HG02870 (cell line): ENCODE data around the gene PAQR5.

Experiments used
- ATAC-seq: cut with Tn5 transposase; IDR thresholded peaks from one replicate; pipeline ENCODE4 v1.9.1; 2021; ENCODE audit warnings: mild to moderate bottlenecking, moderate library complexity; ENCODE audit not compliant: unreplicated experiment

PAQR5 gene

DNA sequence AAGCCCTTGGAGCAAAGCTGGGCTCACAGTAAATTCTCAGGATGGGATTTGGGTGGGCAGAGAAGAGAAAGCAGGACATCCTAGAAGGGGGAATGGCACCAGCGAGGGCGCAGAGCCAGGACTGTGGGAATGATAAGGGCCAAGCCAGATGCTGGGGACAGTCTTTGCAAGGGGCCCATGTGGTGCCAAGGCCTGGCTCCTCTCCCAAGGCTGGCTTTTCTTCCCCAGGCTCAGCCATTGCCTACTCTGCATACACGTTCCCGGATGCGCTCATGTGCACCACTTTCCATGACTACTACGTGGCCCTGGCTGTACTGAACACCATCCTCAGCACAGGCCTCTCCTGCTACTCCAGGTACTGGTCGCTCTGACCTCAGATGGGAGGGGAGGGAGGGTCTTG lies 90.7 kb downstream of the PAQR5 start:
- no peak for ATAC-seq

DNA sequence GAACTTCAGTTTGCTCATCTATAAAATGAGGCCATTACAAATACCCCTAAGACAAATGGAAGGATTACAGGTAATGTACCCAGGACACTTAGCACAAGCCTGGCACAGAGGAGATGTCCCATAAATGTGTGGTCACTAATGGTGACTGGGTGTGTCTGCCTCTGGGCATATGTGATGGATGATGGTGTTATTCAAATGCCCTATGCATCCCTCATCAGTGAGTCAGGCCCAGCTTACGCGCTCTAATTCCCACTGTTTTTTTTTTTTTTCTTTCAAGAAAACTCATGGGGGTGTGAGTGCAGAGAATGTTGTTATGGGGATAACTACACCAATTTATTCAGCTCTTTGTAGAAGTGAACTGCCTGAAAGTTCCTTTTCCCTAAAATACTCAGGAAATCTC lies 91.9 kb downstream of the PAQR5 start:
- no peak for ATAC-seq

DNA sequence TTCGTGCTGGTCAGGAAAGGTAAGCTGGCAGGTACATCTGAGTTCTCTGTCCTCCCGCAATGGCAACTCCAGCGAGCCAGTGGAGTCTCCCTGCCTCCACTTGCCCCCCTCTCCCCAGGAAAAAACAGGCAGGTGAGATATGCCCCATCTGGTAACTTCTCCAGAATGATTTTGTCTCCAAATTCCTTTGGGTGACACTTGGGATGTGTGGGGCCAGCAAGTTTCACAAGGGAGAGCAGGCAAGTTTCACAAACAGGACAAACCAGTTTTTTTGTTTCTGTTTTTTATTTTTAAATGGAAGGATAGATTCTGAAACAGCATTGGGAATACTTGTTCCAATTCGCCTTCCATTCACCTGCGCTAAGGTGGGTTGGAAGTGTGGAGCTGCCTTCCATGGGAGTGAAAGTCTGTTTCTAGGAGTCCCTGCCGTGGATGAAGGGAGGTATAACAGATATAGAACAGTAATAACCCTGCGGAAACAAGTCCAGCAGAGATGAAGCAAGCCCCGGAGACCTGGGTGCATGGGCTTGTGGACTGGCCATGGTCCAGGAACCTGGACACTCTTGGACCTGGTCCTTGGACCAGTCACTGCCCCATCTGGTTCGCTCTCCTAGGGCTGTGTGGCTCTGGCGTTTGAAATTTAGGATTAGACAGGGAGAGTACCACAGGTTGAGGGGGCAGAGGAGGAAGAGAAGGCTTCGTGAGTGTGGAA lies 92.5 kb downstream of the PAQR5 start:
- no peak for ATAC-seq

DNA sequence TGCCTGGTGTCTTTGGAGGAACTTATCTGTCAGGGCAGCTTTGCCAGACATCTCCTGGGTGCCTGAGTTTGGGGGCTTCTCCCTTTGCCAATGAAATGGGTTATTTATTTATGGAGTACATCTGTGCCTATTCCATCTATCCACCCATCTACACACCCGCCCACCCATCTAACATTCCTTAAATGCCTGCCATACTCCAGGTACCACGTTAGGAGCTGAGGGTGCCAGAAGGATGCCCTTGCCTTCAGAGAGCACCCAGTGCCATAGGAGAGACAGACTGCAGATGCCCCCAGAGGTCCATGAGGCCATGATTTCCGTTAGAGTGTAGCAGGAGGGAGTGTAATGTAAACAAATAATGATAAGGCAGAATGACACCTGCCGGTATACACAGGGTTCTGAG lies 93.6 kb downstream of the PAQR5 start:
- ATAC-seq, result no peak

DNA sequence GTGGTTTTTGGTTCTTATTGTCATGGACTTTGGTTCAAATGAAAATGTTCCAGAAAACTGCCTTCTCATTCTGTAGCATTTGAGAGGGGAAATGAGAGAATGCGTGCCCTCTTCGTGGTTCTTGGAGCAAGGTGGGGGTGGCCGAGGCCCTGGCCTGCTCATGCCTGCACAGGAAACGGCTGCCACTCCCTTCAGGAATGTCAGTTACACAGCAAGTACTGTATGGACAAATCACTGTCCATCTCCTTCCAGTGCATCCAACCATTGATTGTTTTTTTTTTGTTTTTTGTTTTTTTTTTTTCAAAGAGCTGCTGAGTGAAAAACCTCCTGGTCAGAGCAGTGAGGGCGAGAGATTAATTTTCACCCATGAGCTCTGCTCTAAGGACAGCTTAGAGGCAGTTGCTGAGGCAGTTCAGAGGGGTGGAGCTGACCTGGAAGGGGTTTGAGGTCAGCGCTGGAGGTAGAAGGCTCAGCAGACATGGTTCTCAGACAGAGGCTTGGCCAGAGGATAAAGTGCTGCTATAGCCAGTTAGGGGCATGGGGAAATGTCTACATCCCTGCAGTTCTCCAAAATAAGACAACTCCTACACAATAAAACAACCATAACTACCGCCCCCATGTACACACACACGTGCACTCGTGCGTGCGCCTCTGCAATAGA lies 95.2 kb downstream of the PAQR5 start:
- ATAC-seq, result no peak

DNA sequence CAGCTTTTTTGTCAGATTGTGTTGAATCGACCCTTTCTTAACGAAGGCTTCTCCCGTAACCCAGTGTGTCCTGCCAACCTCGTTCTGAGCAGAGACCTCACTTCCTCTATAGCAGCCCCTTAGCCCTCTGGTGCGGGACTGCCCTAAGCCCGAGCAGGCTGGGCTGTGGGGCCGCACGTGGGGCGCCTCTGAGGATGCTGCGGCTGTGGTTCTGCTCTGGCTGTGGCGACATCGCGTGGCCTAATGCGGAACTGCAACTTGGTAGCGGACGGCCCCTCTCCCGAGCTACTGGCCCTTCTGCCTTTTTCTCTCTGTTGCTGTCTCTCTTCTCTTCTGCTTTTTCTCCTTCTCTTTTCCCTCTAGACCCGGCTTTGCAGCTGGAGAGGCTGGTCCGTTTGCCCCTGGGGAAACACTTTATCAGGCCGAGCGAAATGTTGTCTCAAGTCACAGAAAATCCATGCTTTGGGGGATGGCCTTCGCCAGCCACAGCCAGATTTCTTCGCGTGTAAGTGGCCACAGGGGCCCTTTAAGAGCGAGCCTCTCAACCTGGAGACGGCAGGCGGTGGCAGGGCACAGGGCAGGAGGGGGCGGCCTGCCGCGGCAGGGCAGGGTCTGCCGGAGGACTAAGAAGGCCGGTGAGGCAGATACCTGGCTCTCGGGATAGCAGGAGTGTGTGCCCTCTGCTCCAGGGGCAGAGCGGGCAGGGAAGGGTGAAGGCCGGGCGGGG lies 96.0 kb downstream of the PAQR5 start:
- no peak for ATAC-seq

DNA sequence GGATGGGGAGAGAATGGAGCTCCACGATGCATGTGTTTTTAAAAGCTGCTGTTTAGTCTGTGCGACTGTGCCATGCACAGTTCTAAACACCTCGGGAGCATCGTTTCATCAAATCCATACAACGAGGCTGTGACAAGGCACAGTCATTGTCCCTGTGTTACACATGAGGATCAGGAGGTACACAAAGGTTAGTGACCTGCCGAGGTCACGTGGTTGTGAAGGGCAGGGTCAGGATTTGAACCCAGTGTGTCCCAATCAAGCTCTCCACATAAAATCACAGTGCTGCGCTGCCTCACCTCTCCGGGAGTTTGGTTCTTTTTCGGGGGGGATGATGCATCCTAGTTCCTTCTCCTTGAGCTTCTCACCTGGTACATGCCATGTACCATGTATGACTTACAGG lies 96.7 kb downstream of the PAQR5 start:
- no peak for ATAC-seq

DNA sequence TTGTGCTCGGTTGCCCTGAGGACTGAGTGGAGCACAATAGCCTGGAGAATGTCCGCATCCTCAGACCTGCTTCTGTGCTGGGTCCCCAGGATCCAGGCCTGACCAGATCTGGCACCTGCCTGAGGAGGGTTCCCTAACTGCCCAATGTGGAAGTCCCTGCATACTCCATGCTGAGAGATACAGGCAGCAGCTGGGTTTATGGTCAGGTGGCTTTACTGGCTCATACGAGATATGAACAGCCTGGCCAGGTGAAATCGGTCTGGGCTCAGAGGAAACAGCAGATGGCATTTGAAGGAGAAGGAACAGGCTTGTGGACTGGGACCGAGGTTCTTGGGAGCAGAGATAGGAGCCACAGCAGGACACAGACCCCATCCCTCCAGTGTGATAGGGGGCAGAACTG lies 97.3 kb downstream of the PAQR5 start:
- no peak for ATAC-seq

DNA sequence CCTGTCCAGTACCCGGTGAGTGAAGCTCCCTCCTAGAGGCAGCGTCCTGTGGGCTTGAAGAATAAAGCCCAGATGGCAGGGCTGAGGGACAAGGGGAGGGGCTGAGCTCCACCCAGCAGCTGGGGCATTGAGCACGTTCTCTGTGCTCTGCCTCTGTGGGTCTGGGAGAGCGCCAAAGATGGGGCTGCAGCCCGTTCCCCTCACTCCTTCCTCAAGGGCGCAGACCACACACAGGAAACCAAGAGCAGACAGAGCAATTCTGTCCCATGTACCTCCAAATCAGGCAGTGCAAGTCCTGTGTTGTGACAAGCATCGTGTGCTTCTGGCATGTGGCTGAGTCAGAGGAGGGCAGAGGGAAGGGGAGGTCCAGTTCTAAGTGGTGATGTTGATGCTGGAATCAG lies 99.8 kb downstream of the PAQR5 start:
- no peak for ATAC-seq

DNA sequence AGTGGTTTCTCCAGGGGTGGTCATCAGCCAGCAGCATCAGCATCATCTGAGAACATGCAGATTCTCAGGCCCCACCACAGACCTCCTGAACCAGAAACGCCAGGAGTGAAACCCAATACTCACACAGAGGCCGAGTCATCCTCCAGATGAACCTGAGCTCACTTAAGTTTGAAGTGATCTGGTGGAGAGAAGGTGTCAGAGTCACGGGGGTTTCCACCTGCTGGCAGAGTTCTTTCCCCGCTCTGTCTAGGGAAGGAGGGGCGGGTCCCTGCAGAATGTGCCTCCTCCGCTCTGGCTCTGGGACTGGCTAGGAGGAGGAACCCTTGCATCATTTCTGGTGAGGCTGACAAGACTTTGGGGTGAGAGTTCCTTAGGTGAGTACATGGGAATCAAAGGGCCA lies 102.1 kb downstream of the PAQR5 start:
- no peak for ATAC-seq

DNA sequence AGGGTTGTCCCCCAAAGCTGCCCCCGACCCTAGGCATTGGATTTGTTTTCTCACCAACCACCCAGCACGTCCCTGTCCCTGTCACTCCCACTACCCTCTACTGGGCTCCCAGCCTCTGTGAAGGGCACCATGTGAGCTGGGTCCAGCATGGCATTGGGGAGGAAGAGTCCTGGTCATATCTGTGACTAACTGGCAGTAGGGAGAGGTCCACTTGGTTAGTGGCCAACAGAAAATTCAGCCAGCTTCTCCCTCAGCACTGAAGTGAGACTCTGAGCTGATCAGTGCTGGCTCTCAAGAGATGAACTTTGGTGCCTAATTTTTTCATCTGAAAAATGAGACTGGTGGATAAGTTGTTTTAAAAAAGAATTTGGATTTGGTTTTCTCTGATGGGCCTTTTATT lies 104.1 kb downstream of the PAQR5 start:
- ATAC-seq, result no peak

DNA sequence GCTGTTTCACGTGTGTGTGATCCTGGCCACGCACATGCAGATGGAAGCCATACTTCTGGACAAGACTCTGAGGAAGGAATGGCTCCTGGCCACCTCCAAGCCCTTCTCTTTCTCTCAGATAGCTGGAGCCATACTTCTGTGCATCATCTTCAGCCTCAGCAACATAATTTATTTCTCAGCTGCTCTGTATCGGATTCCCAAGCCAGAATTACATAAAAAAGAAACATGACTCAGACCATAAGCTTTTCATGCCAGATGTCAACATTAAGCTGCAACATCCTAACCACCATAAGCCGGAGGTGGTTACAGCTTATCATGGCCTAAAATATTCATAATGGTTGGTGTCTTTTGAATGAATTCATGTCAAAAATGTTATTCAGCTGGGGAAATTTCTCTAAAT lies 104.9 kb downstream of the PAQR5 start:
- ATAC-seq, result no peak

DNA sequence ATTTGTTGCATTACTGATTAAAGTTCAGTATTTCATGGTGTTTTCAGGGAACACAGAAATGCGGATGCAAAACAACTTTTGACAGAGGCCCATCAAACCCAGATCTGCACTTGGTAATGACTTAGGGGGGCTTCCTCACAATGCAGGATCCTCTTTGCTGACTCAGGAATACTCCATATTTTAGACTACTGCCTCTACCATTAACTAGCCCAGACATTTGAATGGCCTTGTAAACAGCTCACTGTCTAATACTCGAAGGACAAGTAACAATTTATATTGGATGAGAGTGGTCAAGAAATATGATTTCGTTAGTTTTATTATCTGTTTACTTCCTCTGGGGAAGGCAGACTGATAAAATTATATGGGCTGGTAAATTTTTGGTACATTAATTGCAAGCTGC lies 106.4 kb downstream of the PAQR5 start:
- no peak for ATAC-seq

DNA sequence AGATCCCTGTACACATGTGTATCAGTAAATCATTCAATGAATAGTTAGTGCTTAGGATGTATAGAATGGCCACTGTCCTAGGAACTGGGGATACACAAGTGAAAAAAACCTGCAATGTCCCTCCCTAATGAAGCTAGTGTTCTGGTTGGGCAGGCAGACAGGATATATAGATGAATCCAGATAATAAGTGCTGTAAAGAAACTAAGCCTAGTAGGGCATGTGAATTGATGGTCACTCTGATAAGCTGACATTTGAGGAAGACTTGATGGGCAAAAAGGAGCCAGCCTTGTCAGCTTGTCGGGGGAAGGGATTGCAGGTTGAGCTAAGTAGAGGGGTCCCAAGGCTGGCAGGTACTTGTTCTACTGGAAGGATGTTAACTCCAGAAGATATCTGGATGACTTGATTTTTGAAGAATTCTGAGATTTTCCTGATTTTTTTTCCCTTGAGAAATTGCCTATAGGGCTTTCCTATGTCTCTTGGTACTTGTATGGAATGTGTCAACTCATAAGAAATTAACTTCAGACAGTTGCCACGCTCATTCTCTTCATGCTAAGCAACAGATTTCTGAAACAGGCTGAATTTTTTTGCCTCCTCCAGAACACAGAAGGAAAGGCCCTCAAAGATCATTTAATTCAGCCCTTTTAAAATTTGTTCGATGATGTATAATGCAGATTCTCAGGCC lies 109.1 kb downstream of the PAQR5 start:
- ATAC-seq, result no peak

DNA sequence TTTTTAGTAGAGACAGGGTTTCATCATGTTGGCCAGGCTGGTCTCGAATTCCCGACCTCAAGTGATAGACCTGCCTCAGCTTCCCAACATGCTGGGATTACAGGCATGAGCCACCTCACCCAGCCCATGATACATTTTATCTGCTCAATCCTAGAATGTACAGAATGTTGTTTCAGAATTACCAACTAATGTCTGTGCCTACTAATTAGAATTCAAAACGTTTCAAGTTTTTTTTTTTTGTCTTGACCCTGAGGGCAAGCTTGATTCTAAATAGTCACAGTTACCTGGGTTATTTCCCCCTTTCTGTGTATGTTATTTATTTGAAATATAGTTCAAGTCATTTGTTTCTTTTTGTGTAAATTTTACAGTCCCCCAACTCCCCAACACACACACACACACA lies 110.1 kb downstream of the PAQR5 start:
- no peak for ATAC-seq

DNA sequence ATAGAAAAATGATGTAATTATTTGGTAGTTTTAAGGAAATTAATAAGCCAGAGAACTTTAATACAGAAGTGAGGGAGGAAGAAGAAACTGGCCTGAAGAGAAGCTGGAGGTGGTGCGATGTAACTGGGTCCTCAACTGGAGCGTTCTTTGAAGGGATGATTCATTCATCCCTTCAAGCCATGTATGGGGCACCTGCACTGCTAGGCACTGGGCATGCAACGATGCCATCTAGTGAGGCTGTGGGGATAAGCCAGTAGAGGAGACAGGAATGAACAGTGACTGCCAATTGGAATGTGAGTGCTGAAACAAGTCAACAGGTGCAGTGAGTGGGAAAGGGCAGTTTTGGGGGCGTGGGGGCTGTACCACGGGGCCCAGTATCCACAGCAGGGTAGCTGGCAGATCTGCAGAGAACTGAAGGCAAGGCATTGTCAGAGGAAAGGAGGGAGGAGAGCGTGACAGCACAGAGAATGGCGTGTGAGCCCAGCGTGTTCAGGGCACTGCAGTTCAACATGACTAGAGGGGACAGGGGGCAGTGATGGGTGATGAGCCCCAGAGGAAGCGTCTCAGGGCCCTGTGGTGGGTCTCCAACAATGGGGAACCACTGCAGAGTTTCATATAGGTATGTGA lies 111.6 kb downstream of the PAQR5 start:
- no peak for ATAC-seq

DNA sequence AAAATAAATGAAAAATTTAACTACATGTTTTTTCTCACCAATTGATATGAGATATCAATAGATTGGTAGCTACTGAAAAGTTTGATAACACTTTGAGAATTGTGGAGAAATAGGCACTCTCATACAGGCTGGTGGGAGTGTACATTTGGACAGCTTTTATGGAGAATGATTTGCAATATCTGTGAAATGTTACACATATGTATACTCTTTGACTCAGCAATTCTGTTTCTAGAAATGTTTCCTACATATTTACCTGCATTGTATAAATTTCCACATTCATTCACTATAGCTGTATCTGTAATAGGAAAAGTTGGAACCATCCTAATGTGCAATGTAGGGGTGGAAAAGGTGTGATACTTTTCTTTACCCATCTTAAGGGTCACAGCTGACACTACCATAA lies 113.6 kb downstream of the PAQR5 start:
- ATAC-seq, result no peak

DNA sequence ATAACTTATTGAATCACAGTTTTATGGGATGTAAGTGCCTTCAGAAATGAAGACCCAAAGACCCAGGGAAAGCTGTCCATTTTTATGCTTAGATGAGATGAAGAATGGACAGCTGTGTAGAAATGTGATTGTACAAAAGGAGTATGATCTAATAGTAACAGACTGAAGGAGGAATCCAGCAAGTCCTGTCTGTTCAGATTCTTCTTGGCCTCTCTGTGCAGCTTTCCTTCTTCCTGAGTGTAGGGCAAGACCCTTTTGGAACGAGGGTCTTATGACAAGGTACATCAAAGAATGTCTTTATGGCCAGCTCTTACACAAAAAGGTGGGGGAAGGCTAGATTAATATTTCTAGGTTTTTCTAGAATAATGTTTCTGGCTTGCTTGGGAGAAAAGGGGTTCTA lies 114.0 kb downstream of the PAQR5 start:
- ATAC-seq, result no peak

DNA sequence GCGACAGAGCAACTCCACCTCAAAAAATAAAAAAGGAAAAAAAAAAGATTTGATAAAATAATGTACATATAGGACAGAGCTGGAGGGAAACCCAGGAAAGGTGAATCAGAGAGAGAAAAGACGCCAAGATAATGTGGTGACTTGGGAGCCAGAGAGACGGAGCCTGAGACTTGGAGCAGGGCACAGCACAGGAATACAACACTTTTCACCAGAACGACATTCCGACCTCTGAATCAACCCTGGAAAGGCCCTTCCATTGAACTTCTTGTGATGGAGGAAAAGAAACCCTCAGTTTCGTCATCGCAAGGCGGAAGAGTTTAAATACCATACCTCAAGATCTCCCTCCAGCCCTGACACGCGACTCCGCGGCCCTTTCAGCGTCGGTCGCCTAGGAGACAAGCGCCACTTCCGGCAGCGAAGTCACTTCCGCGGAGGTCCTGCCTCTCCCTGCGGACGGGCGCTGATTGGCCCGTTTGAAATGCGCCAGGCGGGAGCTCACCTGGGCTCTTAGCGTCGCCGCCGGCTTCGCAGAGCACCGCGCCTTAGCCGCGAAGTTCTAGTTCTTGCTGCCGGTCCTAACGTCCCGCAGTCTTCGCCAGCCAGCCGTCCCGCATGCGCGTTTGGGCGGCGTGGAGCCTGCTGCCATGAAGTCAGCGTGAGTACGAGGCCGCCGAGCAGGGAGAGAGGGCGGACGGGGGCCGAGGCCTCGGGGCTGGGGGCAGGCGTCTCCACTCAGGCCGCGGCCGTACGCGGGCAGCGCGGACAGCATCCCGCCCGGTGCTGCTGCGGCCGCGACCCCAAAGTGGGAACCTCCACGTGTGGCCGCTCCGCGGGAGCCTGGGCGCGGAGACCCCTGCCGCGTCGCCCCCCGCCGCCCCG lies 115.3 kb downstream of the PAQR5 start, which contains the start of gene KIF23:
Gene KIF23 (plus strand): TSS at position 528 of the 879 bp plus-strand sequence. CDS start 117 bp downstream, at position 645.
- ATAC-seq, result peak; percentile 91

DNA sequence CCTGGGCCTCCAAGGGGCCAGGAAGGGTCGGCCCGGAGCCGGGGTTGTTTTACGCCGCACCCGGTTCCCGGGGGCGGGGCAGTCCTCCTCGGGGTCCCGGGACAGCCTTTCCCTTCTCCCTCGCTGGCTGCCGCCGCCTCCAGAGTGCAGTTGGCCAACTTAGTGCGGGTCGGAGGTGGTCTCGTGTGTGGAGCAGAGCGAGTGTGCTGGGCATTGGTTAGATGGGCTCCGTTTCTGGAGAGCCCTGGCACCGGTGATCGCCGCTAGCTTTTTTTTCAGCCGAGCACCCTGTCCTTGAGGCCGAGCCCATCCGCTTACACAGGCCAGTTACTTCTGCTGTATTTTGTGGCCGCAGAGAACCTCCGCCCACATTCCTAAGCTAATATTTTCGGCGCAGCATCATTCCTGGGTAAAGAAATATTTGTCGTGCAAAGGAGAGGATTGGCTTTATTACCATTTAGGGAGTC lies 116.0 kb downstream of the PAQR5 start:
- ATAC-seq, result peak; percentile 31
